T-cell (primary cell): ENCODE results near the gene CIAO2A. TPM values are rescaled to one million over a fixed set of nuclear protein-coding genes. Genes with fewer than 3 reads are reported as not detected.
A peak's percentile ranks its signal among the peaks of the same experiment; 100 is the strongest.
"Not testable (repeated sequence)": the region's sequence is repeated elsewhere in the genome, so short reads cannot be mapped to it uniquely, and the experiment has no call there.

ENCODE experiments used
- ATAC-seq, 4 experiments: fragments of 200-7000 bp in 3 of 4; fragments of 150-1000 bp in 1 of 4; cut with Tn5 transposase; replicated peaks in 1 of 4; 1 replicate in 3 of 4; 2 replicates in 1 of 4; pipeline ENCODE4 v1.10.0; 2021; ENCODE audit warnings: moderate library complexity in 3 of 4, mild to moderate bottlenecking in 2 of 4, moderate number of reproducible peaks in 1 of 4
- CTCF ChIA-PET, 2 donors: fragments of 300-600 bp; sonication (Branson Sonifier 250); formaldehyde crosslinking; loops; one replicate each; lab custom pipeline; 2022; ENCODE audit warnings: antibody characterized with exemption in 2 of 2; lab: Charles Lee
- POLR2A ChIA-PET, 2 donors: fragments of 300-600 bp; sonication (Branson Sonifier 250); formaldehyde crosslinking; loops; one replicate each; lab custom pipeline; 2022; ENCODE audit warnings: antibody characterized with exemption in 2 of 2; lab: Charles Lee
- DNase-seq, 35 experiments: peaks; one replicate each; pipeline versions ENCODE4 v3.0.0 to v3.0.0-alpha.2; 2013 to 2023
- H3K27ac ChIP-seq: one replicate; pipeline ENCODE4 v1.5.1; 2013; ENCODE audit warnings: low read length
- H3K27me3 ChIP-seq, 2 experiments: replicated peaks in 1 of 2; 1 replicate in 1 of 2; 2 replicates in 1 of 2; pipeline versions ENCODE4 v1.6.1 to v1.7.0; 2013; ENCODE audit warnings: low read length in 1 of 2, mixed read lengths in 1 of 2; ENCODE audit not compliant: control insufficient read depth in 2 of 2, insufficient read depth in 2 of 2; ENCODE audit errors: extremely low read depth in 1 of 2
- H3K36me3 ChIP-seq, 2 donors: 1 replicate in 1 of 2; 2 replicates in 1 of 2; pipeline versions ENCODE4 v1.6.1 to v1.7.0; 2013; ENCODE audit warnings: low read length in 1 of 2; ENCODE audit not compliant: control insufficient read depth in 2 of 2, insufficient read depth in 1 of 2; ENCODE audit errors: extremely low read depth in 1 of 2
- H3K4me1 ChIP-seq, 2 experiments: 1 replicate in 1 of 2; 2 replicates in 1 of 2; pipeline versions ENCODE4 v1.6.1 to v1.7.0; 2013; ENCODE audit warnings: low read length in 2 of 2, mixed read lengths in 1 of 2; ENCODE audit not compliant: insufficient read depth in 2 of 2, control insufficient read depth in 1 of 2; ENCODE audit errors: extremely low read depth in 1 of 2
- H3K4me3 ChIP-seq, 2 donors: 1 replicate in 1 of 2; 2 replicates in 1 of 2; pipeline versions ENCODE4 v1.5.1 to v1.7.0; 2013; ENCODE audit warnings: mild to moderate bottlenecking in 2 of 2, low read length in 1 of 2, moderate library complexity in 1 of 2; ENCODE audit not compliant: control insufficient read depth in 1 of 2; ENCODE audit errors: extremely low read depth in 1 of 2
- H3K9me3 ChIP-seq: 2 replicates; pipeline ENCODE4 v1.7.0; 2013
- H3K27ac Mint-ChIP-seq, 2 donors: one replicate each; pipeline ENCODE4 v1.8.0; 2020 to 2021; ENCODE audit warnings: mild to moderate bottlenecking in 2 of 2, mixed read lengths in 2 of 2
- H3K27me3 Mint-ChIP-seq, 2 donors: one replicate each; pipeline ENCODE4 v1.8.0; 2021 to 2022; ENCODE audit warnings: mixed read lengths in 2 of 2
- H3K36me3 Mint-ChIP-seq: one replicate; pipeline ENCODE4 v1.8.0; 2021; ENCODE audit warnings: mixed read lengths
- H3K4me1 Mint-ChIP-seq, 3 donors: one replicate each; pipeline ENCODE4 v1.8.0; 2020 to 2022; ENCODE audit warnings: mixed read lengths in 3 of 3, mild to moderate bottlenecking in 1 of 3
- H3K4me3 Mint-ChIP-seq, 3 donors: one replicate each; pipeline ENCODE4 v1.8.0; 2020 to 2022; ENCODE audit warnings: mild to moderate bottlenecking in 3 of 3, mixed read lengths in 3 of 3, moderate library complexity in 3 of 3
- H3K9me3 Mint-ChIP-seq, 3 donors: one replicate each; pipeline ENCODE4 v1.8.0; 2020 to 2022; ENCODE audit warnings: mixed read lengths in 3 of 3
- WGBS: methylation state at CpG from one replicate; pipeline ENCODE4 v1.1.5; 2013; ENCODE audit warnings: missing lambda C conversion rate; ENCODE audit not compliant: insufficient coverage; 5-methylcytosine and 5-hydroxymethylcytosine counted together
- total RNA-seq, 35 experiments: library from RNA in 6 of 35; stranded (reverse) in 6 of 35; fragments of 120-200 nt in 1 of 35; gene quantifications; one replicate each; pipeline versions ENCODE4 v1.2.1 to v1.2.4 and lab custom pipeline; 2013 to 2026

CIAO2A gene
- total RNA-seq, 5 donors from 2014 or later (not counting 1 experiment from before 2014, with no cell fraction given): 21.9 to 31.1 (median 25.9) TPM

- Histone ChIP-seq H3K36me3 (peaks cover 8 to 26% of the 10 kb centered on the region in 2 donors), H3K4me1 (peaks cover 10 to 15% of the 10 kb centered on the region in 2 experiments)
- Mint-ChIP-seq H3K36me3 (peaks cover 27% of the 10 kb centered on the region), H3K4me1 (peaks cover 43 to 61% (median 54%) of the 10 kb centered on the region in 3 donors), H3K27ac (peak overlapping the region in 1 of 2 donors; percentile 56)
- ChIA-PET POLR2A (interaction anchor here in 1 of 2 donors (0.7 kb wide), 1 partner anchor 500 kb away, joined by 3 read pairs; no protein-coding TSS in a partner anchor), CTCF (interaction anchor here in 1 of 2 donors (1.2 to 1.3 kb wide), 2 partner anchors 14 to 43 kb away, joined by 3 read pairs; partner anchors contain the start of gene SNX1)
- not testable (repeated sequence) for H3K27me3 Mint-ChIP-seq, H3K9me3 ChIP-seq, H3K27me3 ChIP-seq, H3K4me3 ChIP-seq, H3K27ac ChIP-seq, ATAC-seq, DNase-seq, H3K9me3 Mint-ChIP-seq, H3K4me3 Mint-ChIP-seq
- WGBS: 80% methylated on average over 2 of the region's 4 CpGs
Observed at GRCh38 chr15:64110108-64110701, 16.6 kb upstream of the CIAO2A start.

GRCh38 chr15:64107337-64107736 lies 13.7 kb upstream of the CIAO2A start:
- H3K4me1 Mint-ChIP-seq: peaks cover 59 to 71% (median 66%) of the 10 kb centered on the region in 3 donors
- no peak overlapping the region for H3K4me3 ChIP-seq
- H3K9me3 Mint-ChIP-seq: no peaks in the 10 kb centered on the region
- H3K27ac Mint-ChIP-seq: no peak overlapping the region
- no CpG with 5 or more reads among the region's 1 CpG for WGBS
- ATAC-seq (no peak), DNase-seq (no peak)
- peaks cover 10 to 17% of the 10 kb centered on the region in 2 experiments for H3K4me1 ChIP-seq
- H3K27ac ChIP-seq: no peak overlapping the region
- no peaks in the 10 kb centered on the region for H3K27me3 Mint-ChIP-seq
- ChIA-PET POLR2A (no interaction called here), CTCF (interaction anchor here in 1 of 2 donors (0.6 kb wide), 1 partner anchor 48 kb away, joined by 5 read pairs; no protein-coding TSS in a partner anchor)
- peaks cover 0 to under 1% of the 10 kb centered on the region in 2 donors for H3K36me3 ChIP-seq
- peaks cover 11% of the 10 kb centered on the region for H3K36me3 Mint-ChIP-seq
- no peaks in the 10 kb centered on the region for H3K9me3 ChIP-seq
- H3K4me3 Mint-ChIP-seq: no peak overlapping the region
- no peaks in the 10 kb centered on the region for H3K27me3 ChIP-seq

- WGBS: 100% methylated on average over 5 of the region's 9 CpGs
- H3K4me1 ChIP-seq: peaks cover 3 to 8% of the 10 kb centered on the region in 2 experiments
- no peak overlapping the region for H3K27ac ChIP-seq
- no peaks in the 10 kb centered on the region for H3K36me3 ChIP-seq
- Mint-ChIP-seq H3K27ac (no peak overlapping the region), H3K4me3 (no peak overlapping the region), H3K27me3 (no peaks in the 10 kb centered on the region), H3K4me1 (peaks cover 60 to 64% (median 61%) of the 10 kb centered on the region in 3 donors), H3K36me3 (peaks cover 10% of the 10 kb centered on the region), H3K9me3 (no peaks in the 10 kb centered on the region)
- CTCF ChIA-PET: interaction anchor here (0.6 to 0.7 kb wide), 3 partner anchors 9 to 20 kb away, joined by 4 to 6 read pairs (median 5); partner anchors contain the start of gene SNX1 (in 1 of the 2)
- DNase-seq (no peak), ATAC-seq (no peak)
- no peaks in the 10 kb centered on the region for H3K9me3 ChIP-seq
- POLR2A ChIA-PET: no interaction called here
- H3K27me3 ChIP-seq: no peaks in the 10 kb centered on the region
- no peak overlapping the region for H3K4me3 ChIP-seq
Observed at GRCh38 chr15:64105113-64105704, 11.6 kb upstream of the CIAO2A start.

GRCh38 chr15:64102497-64102896 lies 8.9 kb upstream of the CIAO2A start:
- POLR2A ChIA-PET: interaction anchor here in 1 of 2 donors (0.5 kb wide), 1 partner anchor 1741 kb away, joined by 3 read pairs; no protein-coding TSS in a partner anchor
- Histone ChIP-seq H3K27ac (no peak overlapping the region), H3K4me3 (no peak overlapping the region), H3K9me3 (no peaks in the 10 kb centered on the region), H3K36me3 (no peaks in the 10 kb centered on the region), H3K27me3 (no peaks in the 10 kb centered on the region), H3K4me1 (peaks cover 5 to 10% of the 10 kb centered on the region in 2 experiments)
- H3K9me3 Mint-ChIP-seq: no peaks in the 10 kb centered on the region
- ATAC-seq: no peak
- H3K4me3 Mint-ChIP-seq: no peak overlapping the region
- peaks cover 19% of the 10 kb centered on the region for H3K36me3 Mint-ChIP-seq
- CTCF ChIA-PET: interaction anchor here in 1 of 2 donors (0.7 kb wide), 1 partner anchor 479 kb away, joined by 3 read pairs; no protein-coding TSS in a partner anchor
- peak overlapping the region in 1 of 2 donors; percentile 8 for H3K27ac Mint-ChIP-seq
- DNase-seq: no peak
- WGBS: no CpG with 5 or more reads among the region's 2 CpGs
- H3K27me3 Mint-ChIP-seq: no peaks in the 10 kb centered on the region
- peaks cover 62 to 74% (median 72%) of the 10 kb centered on the region in 3 donors for H3K4me1 Mint-ChIP-seq

GRCh38 chr15:64100958-64101357 lies 7.3 kb upstream of the CIAO2A start:
- H3K9me3 Mint-ChIP-seq: no peaks in the 10 kb centered on the region
- H3K4me1 Mint-ChIP-seq: peaks cover 60 to 74% (median 72%) of the 10 kb centered on the region in 3 donors
- peaks cover 19% of the 10 kb centered on the region for H3K36me3 Mint-ChIP-seq
- no peak overlapping the region for H3K27ac ChIP-seq
- ChIA-PET CTCF (interaction anchor here in 1 of 2 donors (0.7 kb wide), 1 partner anchor 52 kb away, joined by 3 read pairs; no protein-coding TSS in a partner anchor), POLR2A (no interaction called here)
- H3K27ac Mint-ChIP-seq: no peak overlapping the region
- no CpG with 5 or more reads among the region's 2 CpGs for WGBS
- no peaks in the 10 kb centered on the region for H3K27me3 Mint-ChIP-seq
- H3K9me3 ChIP-seq: no peaks in the 10 kb centered on the region
- no peak for DNase-seq
- H3K36me3 ChIP-seq: no peaks in the 10 kb centered on the region
- no peak overlapping the region for H3K4me3 Mint-ChIP-seq
- no peak for ATAC-seq
- H3K27me3 ChIP-seq: no peaks in the 10 kb centered on the region
- no peak overlapping the region for H3K4me3 ChIP-seq
- peaks cover 19 to 22% of the 10 kb centered on the region in 2 experiments for H3K4me1 ChIP-seq

GRCh38 chr15:64099379-64099778 lies 5.7 kb upstream of the CIAO2A start:
- no peak overlapping the region for H3K4me3 Mint-ChIP-seq
- H3K4me3 ChIP-seq: no peak overlapping the region
- POLR2A ChIA-PET: no interaction called here

More at GRCh38 chr15:64099379-64099778, 5.7 kb upstream of the CIAO2A start:
- Mint-ChIP-seq H3K27ac (no peak overlapping the region), H3K9me3 (no peaks in the 10 kb centered on the region), H3K27me3 (no peaks in the 10 kb centered on the region), H3K36me3 (peaks cover 19% of the 10 kb centered on the region), H3K4me1 (peaks cover 76 to 82% (median 79%) of the 10 kb centered on the region in 3 donors)
- no peaks in the 10 kb centered on the region for H3K9me3 ChIP-seq
- DNase-seq (no peak), ATAC-seq (no peak)
- H3K27me3 ChIP-seq: no peaks in the 10 kb centered on the region
- H3K27ac ChIP-seq: no peak overlapping the region
- no CpG with 5 or more reads among the region's 2 CpGs for WGBS
- no peaks in the 10 kb centered on the region for H3K36me3 ChIP-seq
- H3K4me1 ChIP-seq: peaks cover 32% of the 10 kb centered on the region in 2 experiments
- CTCF ChIA-PET: interaction anchor here in 1 of 2 donors (0.5 kb wide), 1 partner anchor 867 kb away, joined by 4 read pairs; no protein-coding TSS in a partner anchor
